Stimulated activated naive CD4-positive, alpha-beta T cell treated with Interleukin-2 at 50 U/mL for 16 hours (primary cell): ENCODE data around the gene EPB41L4B.
"Not testable (repeated sequence)": the region's sequence is repeated elsewhere in the genome, so short reads cannot be mapped to it uniquely, and the experiment has no call there.

Experiments
- DNase-seq: peaks from one replicate; lab custom pipeline; 2025; lab: John Stamatoyannopoulos, UW

The EPB41L4B gene

DNA sequence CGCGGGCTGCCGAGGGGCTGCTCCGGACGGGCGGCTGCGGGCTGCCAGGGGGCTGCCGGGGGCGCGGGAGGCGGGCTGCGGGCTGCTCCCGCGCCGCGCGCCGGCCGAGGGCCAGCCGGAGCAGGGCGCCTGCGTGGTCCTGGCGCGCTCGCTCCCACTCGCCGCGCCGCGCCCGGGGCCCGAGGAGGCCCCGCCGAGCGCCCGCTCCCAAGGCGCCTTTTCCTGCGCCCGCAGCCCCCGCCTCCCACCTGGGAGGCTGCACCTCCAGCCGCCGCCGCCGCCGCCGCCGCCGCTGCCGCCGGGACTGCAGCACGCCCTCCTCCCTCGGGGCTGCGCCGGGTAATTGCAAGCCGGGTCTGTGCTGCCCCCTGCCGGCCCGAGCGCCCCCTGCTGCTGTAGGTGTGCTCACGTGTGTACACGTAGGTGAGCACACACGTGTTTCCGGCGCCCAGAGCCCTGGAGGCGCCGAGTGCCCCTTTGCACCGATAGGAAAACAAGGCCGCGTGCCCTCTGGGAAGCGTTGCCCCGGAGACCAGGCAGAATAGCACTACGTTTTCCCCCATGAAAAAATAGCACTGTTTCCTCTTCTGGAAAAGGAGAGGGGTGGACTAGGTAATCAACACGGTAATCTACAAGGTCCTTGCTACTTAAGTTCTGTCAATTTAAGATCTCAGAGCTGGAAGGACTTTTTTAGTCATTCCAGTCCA, at the start of gene EPB41L4B:
EPB41L4B (minus strand) TSS at position 318 of the 707 bp plus-strand sequence. CDS start 613 bp downstream, outside the sequence.
- peak; percentile 79 for DNase-seq

GRCh38 chr9:109369285-109369684, 48.4 kb upstream of the EPB41L4B start:
- DNase-seq, result no peak

- no peak for DNase-seq
These were observed 39.9 kb upstream of the EPB41L4B start for GRCh38 chr9:109360771-109361170.

DNA sequence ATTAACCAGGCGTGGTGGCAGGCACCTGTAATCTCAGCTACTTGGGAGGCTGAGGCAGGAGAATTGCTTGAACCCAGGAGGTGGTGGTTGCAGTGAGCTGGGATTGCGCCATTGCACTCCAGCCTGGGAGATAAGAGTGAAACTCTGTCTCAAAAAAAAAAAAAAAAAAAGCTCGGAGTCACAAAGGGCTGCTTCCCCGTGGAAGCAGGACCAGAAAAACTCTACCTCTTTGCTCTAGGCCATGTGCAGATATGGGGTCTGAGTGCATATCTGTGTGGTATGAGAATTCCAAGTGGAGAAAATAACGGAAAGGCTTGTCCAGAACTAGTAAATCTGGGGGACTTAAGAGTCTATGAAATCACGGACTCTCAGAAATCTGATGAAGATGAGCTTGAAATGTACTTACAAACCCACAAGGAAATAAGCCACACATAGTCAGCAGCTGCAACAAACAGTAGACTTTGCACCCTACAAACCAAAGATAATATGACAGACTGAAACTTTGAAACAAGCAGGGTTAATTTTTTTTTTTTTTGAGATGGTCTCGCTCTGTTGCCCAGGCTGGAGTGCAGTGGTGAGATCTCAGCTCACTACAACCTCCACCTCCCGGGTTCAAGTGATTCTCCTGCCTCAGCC, 38.2 kb upstream of the EPB41L4B start:
- not testable (repeated sequence) for DNase-seq

DNA sequence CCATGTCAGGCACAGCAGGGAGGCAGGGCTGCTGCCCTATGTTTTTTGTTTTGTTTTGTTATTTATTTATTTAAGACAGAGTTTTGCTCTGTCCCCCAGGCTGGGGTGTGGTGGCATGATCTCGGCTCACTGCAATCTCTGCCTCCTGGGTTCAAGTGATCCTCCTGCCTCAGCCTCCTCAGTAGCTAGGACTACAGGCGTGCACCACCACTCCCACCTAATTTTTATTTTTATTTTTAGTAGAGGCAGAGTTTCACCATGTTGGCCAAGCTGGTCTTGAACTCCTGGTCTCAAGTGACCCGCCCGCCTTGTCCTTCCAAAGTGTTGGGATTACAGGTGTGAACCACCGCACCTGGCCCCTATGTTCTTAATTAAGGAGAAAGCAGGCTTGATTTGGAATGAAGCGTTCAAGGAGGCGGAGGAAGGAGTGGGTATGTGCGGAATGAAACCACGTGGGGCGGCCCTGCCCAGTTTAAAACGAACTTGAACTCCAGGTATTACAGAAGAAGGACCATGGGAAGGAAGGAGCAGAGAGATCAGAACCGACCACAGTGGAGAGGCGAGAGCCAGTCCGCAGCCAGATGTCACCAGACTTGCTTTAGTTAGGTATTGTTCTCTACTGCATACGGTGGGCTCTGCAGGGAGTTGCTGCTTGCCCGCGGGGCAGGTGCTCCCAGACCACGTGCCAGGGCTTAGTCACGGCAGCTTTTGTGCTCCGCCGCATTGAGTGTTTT, 34.9 kb upstream of the EPB41L4B start:
- DNase-seq, result no peak

GRCh38 chr9:109354190-109354589, 33.3 kb upstream of the EPB41L4B start:
- DNase-seq, result no peak

DNA sequence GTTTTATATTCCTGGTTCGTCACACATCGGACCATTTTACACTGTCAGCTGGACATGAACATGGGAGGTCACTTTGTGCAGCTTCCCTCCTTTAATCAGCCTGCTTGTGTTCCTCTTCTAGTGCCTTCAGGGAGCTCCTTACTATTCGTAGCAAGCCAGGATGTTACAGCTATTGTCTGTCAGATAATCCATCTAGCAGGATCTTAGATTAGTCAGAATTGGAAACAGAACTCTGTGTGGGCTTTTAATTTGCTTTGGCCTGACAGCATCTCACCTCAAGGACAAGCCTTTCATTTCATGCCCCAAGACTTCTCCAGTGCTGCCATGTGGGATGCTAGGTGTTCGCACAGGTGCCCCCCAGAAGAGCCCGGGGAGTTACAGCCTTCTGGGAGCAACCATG, 30.2 kb upstream of the EPB41L4B start:
- no peak for DNase-seq

DNA sequence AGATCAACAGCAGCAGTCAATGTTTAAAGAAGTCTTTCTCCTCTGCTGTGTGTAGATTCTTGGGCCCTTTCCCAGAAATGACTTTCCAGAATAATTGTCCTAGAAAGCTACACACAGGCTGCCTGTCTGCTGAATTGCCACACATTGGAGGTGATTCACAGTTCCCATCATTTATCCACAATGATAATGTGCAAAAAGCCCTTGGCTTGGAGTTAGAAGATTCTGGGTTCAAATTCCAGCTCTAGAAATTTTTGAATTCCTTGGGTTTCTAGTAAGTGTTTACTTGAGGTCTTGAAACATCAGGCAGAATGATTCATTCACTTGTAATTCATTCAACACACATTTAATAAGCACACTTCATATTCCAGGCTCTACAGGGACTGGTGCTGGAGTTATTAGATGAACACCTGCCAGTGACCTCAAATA, 28.6 kb upstream of the EPB41L4B start:
- no peak for DNase-seq

DNA sequence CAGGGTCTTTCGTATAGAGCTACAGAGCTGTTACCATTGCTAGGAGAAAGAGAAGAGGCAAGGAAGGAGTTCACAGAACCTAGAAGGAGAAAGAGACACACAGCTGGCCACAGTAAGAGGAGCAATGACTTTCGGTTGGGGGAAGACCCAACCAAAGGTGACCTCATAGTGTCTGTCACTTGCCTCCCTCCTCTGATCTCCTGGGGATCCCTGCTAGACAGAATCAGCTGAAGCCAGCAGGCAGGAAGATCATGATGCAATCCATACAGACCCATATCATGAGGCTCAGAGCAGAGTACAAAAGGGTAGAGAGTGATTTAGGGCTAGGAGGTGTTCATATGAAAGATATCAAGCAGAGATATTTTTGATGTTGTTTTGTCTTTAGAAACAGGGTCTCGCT, 26.0 kb upstream of the EPB41L4B start:
- DNase-seq, result no peak

- no peak for DNase-seq
These were observed 24.0 kb upstream of the EPB41L4B start for GRCh38 chr9:109344866-109345265.

- DNase-seq, result no peak
These were observed 22.0 kb upstream of the EPB41L4B start for GRCh38 chr9:109342878-109343277.

DNA sequence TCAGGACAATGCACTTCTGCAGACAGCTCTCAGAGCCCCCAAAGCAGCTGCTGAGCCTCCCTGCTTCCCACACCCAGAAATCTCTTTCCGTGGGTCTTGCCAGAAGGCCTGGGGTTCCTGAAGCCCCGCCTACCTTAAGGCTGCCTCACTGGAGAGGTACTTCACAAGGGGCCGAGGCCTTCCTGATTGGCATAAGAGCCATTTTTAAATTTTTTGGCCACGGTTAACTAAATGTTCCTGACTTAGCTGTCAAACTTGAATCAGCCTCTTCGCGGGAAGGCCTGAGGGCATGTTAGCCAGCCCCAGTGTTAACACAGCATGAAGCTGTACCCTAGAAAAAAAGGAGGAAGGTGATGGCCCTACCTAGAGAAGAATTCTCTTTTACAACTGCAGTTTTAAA, 20.7 kb upstream of the EPB41L4B start:
- no peak for DNase-seq

GRCh38 chr9:109340979-109341378, 20.1 kb upstream of the EPB41L4B start:
- not testable (repeated sequence) for DNase-seq

GRCh38 chr9:109336409-109336808, 15.6 kb upstream of the EPB41L4B start:
- DNase-seq, result no peak

GRCh38 chr9:109335929-109336328, 15.1 kb upstream of the EPB41L4B start:
- no peak for DNase-seq

DNA sequence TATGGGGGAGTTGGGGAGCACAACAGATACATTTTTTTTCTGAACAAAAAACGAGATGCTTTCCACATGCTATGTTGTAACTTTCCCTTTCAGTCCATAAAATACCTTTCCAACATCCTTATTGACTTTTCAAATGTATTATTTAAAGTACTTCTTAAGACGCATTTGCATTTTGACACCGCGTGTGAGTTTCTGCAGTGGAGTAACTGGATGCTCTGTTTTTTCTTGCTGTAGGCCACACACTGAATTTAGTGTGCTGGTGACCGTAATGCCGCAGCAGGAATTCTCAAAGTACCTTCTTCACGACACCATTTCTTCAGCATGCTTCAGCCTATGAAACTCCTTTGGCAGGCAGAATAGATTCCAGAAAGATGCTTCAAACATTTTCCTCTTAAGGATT, 14.3 kb upstream of the EPB41L4B start:
- no peak for DNase-seq

GRCh38 chr9:109331353-109331752, 10.5 kb upstream of the EPB41L4B start:
- no peak for DNase-seq

GRCh38 chr9:109329638-109330258, 8.9 kb upstream of the EPB41L4B start:
- no peak for DNase-seq

DNA sequence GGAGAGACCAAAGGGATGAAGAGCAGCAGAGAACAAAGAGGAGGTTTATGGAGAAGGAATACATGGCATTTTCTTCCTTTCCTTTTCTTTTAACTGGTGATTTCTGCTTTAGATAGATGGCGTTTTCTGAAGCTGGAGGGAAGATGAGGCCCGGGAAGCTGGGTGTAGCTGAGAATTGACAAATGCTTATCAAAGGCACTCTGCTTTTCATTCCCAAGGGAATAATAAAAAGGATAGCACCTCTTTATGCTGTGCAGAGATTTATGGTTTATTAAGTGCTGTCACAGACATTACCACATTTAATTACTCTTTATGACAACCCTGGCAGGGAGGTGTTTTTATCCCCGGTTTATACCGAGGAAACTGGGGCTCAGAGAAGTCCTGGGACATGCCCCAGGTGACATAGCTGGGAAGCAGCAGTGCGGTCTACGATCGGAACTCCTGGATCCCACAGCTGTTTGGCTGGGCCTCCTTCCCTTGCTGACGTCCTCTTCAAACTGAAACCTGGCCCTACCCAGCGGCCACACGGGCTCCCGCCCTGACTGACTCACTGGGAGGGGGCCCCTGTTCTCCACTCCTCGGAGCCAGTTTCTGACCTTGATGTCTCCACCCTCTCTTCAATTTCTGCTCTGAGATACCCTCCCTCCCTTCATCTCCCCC, 8.2 kb upstream of the EPB41L4B start:
- no peak for DNase-seq

GRCh38 chr9:109325089-109325488, 4.2 kb upstream of the EPB41L4B start:
- DNase-seq, result no peak

DNA sequence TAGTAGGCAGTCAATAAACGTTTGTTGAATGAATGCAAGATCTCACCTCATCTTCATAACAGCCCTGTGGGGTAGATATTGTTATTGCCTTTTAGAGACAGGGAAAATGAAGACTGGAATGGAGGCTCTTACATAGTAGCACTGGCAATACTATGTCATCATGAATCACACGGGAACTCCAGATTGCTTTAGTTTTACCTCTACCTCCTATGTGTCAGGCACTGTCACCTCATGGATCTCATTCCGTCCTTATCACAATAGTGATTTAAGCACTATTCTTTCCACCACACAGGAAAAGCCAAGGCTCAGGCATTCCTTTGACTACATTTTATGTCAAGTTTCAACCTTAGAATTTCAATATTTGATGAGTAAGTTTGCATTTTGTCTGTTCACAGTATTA, 2.9 kb upstream of the EPB41L4B start:
- DNase-seq, result no peak

DNA sequence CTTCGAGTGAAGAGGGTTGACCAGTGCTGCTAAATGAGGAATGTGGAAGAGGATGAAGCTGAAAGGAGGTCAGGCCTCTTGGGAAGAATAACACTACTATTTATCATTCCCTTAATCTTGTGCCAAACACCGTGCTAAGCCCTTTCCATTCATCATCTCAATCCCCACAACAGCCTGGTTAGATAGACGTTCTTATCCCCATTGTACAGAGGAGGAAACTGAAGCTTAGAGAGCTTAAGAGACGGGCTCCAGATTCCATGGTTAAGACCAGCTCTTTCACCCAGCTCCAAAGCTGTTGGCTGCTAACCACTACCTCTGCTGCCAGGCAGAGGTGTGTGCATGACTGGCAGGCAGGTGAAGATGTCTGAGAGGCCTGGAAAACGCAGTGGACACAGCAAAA, 868 bp upstream of the EPB41L4B start:
- DNase-seq, result no peak
